ENCODE results near the gene CERS4.
"Not testable (repeated sequence)": the region's sequence is repeated elsewhere in the genome, so short reads cannot be mapped to it uniquely, and the experiment has no call there.

CERS4 gene

GRCh38 chr19:8192221-8192820 lies 16.8 kb upstream of the CERS4 start:
- peak; percentile 78 for FAIRE-seq
- DNase-seq (ENCODE audit: insufficient read length, low spot score): no peak
- TF ChIP-seq PAX5 (IDR thresholded peaks at IDR 0.05; ENCODE audit: insufficient read depth, low read length, severe bottlenecking): no peak
- peak; percentile 12; the same call in 1 of the 2 replicates for TF ChIP-seq POU2F2 (IDR thresholded peaks at IDR 0.05; ENCODE audit: low read depth, low read length)

- DNase-seq (ENCODE audit: insufficient read length, low spot score): no peak
- FAIRE-seq: no peak
- TF ChIP-seq POU2F2 (IDR thresholded peaks at IDR 0.05; ENCODE audit: low read depth, low read length) (no peak), SPI1 (IDR thresholded peaks at IDR 0.05; ENCODE audit: low read depth, low read length) (0 out of 2 replicates have a peak, but pooled peaks have one; percentile 2)
These were observed 14.5 kb upstream of the CERS4 start for GRCh38 chr19:8194528-8195267.

DNA sequence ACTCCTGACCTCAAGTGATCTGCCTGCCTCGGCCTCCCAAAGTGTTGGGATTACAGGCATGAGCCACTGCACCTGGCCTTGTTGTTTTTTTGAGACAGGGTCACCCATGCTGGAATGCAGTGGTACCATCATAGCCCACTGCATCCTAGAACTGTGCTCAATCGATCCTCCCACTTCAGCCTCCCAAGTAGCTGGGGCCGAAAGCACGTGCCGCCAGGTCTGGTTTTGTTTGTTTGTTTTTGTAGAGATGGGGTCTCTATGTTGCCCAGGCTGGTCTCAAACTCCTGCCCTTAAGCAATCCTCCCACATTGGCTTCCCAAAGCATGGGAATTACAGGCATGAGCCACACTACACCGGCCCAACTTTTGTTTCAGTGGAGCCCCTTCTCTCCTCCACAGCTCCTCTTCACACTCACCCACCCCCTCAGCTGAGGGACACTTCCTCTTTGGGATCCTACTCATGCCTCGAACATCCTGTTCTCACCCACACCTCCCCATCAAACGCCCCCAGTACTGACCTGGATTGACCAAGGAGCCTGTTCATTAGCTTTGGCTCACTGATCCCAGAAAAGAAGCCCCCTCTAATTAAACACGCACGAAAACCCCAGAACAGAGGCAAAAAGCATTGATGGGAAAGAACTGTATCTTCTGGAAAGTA lies 12.8 kb upstream of the CERS4 start:
- TF ChIP-seq POU2F2 (IDR thresholded peaks at IDR 0.05; ENCODE audit: low read depth, low read length) (no peak), PAX5 (IDR thresholded peaks at IDR 0.05; ENCODE audit: insufficient read depth, low read length, severe bottlenecking) (no peak), POLR2AphosphoS5 (IDR thresholded peaks at IDR 0.05; ENCODE audit: low read depth, low read length) (no peak), TAF1 (IDR thresholded peaks at IDR 0.05; ENCODE audit: low read depth, low read length) (no peak), SPI1 (IDR thresholded peaks at IDR 0.05; ENCODE audit: low read depth, low read length) (peak; percentile 94)
- DNase-seq (ENCODE audit: insufficient read length, low spot score) (no peak), FAIRE-seq (peak; percentile 91)

- DNase-seq (ENCODE audit: insufficient read length, low spot score); FAIRE-seq: not testable (repeated sequence)
These were observed 5.7 kb upstream of the CERS4 start for GRCh38 chr19:8203288-8204120.

- peak; percentile 13 for FAIRE-seq
- TF ChIP-seq POLR2A (IDR thresholded peaks at IDR 0.05; ENCODE audit: low read depth, low read length) (no peak), TAF1 (IDR thresholded peaks at IDR 0.05; ENCODE audit: low read depth, low read length) (no peak), PAX5 (IDR thresholded peaks at IDR 0.05; ENCODE audit: insufficient read depth, low read length, severe bottlenecking) (no peak), POU2F2 (IDR thresholded peaks at IDR 0.05; ENCODE audit: low read depth, low read length) (no peak), POLR2AphosphoS5 (IDR thresholded peaks at IDR 0.05; ENCODE audit: low read depth, low read length) (no peak), SPI1 (IDR thresholded peaks at IDR 0.05; ENCODE audit: low read depth, low read length) (no peak)
- DNase-seq (ENCODE audit: insufficient read length, low spot score): no peak
These were observed 4.2 kb upstream of the CERS4 start for GRCh38 chr19:8204961-8205360.

DNA sequence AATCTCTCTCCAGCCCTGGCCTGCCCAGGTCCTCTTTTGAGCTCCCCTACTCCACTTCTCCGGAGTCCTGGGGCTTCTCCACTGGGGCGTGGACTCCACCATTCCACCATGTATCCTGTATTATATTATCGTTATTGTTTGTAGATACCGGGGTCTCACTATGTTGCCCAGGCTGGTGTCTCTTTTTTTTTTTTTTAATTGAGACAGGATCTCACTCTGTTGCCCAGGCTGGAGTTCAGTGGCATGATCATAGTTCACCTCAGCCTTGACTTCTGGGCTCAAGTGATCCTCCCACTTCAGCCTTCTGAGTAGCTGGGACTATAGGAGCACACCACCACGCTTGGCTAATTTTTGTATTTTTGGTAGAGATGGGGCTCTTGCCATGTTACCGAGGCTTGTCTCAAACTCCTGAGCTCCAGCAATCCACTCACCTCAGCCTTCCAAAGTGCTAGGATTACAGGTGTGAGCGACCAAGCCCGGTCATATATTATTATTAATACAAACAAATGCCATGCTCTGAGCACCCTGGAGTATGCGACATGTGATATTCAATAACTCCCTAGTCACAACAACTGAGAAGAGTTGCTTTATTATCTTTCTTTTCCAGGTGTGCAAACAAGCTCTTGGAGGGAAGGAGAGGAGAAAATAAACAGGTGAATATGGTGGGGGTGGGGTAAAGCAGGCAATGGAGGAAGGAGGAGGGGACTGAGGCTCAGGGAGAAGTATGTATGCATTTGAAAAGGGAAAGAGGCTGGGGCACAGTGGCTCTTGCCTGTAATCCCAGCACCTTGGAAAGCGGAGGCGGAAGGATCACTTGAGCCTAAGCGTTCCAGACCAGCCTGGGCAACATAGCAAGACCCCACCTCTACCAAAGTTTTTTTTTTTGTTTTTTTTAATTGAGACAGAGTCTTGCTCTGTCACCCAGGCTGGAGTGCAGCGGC lies 2.8 kb upstream of the CERS4 start:
- TF ChIP-seq SPI1 (IDR thresholded peaks at IDR 0.05; ENCODE audit: low read depth, low read length) (no peak), POU2F2 (IDR thresholded peaks at IDR 0.05; ENCODE audit: low read depth, low read length) (no peak), POLR2A (IDR thresholded peaks at IDR 0.05; ENCODE audit: low read depth, low read length) (no peak), POLR2AphosphoS5 (IDR thresholded peaks at IDR 0.05; ENCODE audit: low read depth, low read length) (no peak)
- FAIRE-seq (no peak), DNase-seq (ENCODE audit: insufficient read length, low spot score) (no peak)

DNA sequence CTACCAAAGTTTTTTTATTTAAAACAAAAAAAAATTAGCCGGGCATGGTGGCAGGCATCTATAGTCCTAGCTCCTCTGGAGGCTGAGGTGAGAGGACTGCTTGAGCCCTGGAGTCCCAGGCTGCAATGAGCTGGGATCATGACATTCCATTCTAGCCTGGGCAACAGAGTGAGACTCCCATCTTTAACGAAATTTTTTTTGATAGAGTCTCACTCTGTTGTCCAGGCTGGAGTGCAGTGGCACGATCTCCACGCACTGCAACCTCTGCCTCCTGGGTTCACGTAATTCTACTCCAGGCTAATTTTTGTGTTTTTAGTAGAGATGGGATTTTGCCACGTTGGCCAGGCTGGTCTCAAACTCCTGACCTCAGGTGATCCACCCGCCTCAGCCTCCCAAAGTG lies 1.8 kb upstream of the CERS4 start:
- FAIRE-seq: not testable (repeated sequence)

DNA sequence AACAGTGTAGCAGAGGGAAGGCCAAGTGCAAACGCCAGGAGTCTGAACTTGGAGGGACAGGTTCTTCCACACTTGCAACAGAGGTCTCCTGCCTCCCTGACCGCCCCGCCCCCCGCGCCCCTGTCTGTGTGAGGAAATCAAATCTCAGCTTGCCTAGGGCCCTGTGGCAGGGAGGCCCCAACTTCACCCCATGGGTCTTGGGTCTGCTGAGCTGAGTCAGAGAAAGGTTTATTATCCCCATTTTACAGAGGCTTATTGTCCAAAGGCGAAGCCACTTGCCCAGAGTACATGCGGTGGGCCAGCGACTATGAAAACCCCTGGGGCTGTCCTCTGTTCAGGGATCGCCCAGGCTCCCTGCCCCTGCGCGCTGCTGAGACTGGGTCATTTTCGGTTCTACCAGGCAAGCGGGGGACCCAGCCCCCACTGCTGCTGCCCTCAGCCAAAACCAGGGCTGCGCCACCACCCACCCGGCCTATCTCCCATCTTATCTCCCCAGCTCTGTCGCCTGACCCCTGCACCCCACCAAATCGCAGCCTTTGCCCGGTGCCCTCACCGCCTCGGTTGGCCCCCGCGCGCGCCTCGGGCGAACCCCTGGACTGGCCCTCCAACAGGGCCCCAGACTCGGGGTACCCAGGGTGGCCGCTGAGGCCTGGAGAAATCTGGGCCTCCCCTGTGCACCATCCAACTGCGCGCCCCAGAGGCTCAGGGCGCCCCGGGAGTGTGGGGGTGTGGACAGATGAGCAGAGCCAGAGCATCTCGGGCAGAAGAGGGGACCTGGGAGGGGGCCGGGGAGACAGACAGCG lies 850 bp upstream of the CERS4 start:
- DNase-seq (ENCODE audit: insufficient read length, low spot score): no peak
- TF ChIP-seq POU2F2 (IDR thresholded peaks at IDR 0.05; ENCODE audit: low read depth, low read length): no peak
- no peak for TF ChIP-seq TAF1 (IDR thresholded peaks at IDR 0.05; ENCODE audit: low read depth, low read length)
- TF ChIP-seq PAX5 (IDR thresholded peaks at IDR 0.05; ENCODE audit: insufficient read depth, low read length, severe bottlenecking): no peak
- no peak for TF ChIP-seq POLR2A (IDR thresholded peaks at IDR 0.05; ENCODE audit: low read depth, low read length)
- no peak for TF ChIP-seq SPI1 (IDR thresholded peaks at IDR 0.05; ENCODE audit: low read depth, low read length)
- TF ChIP-seq POLR2AphosphoS5 (IDR thresholded peaks at IDR 0.05; ENCODE audit: low read depth, low read length): no peak
- no peak for FAIRE-seq

More for the DNA sequence above, 1.8 kb upstream of the CERS4 start:
- not testable (repeated sequence) for DNase-seq (ENCODE audit: insufficient read length, low spot score)
